GM19099 (cell line): ENCODE data around the gene FOXN1.
A peak's percentile ranks its signal among the peaks of the same experiment; 100 is the strongest.

Source experiments
- POLR2A ChIP-seq: IDR thresholded peaks from 3 replicates; pipeline ENCODE4 v1.6.1; 2011; ENCODE audit warnings: low read depth; ENCODE audit not compliant: insufficient read length; ENCODE audit errors: extremely low read depth

The FOXN1 gene

DNA sequence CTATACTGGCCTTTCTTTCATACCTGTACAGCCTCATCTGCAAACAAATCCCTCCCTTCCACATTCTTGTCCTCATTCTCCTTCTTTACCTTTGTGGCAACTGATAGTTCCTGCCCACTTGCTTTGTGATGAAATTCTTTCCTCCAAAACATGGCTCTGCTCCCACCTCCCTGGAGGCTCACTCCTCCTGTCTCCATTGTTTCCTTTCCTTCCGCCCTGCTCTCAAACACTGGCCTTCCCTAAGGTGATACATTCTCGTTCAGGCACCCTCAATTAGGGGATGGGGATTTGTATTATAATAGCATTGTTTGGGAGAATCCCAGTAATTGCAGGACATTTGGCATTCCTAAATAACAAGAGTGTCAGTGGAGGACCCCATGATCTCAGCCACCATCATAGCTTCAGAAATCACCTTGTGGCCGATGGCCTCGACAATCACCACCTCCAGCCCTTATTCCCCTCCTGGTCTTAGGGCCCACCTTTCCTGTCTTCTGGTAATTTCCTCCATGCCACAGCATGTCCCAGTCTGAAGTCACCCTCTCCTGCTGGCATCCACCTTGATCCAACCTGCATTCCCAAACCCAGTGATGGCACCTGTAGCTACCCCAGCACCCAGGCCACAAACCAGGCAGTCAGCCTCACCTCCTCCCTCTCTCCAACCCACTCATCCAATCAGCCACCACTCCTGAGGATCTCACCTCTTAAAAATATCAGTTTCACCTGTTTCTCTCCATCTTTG lies 38.4 kb downstream of the FOXN1 start:
- no peak for TF ChIP-seq POLR2A

DNA sequence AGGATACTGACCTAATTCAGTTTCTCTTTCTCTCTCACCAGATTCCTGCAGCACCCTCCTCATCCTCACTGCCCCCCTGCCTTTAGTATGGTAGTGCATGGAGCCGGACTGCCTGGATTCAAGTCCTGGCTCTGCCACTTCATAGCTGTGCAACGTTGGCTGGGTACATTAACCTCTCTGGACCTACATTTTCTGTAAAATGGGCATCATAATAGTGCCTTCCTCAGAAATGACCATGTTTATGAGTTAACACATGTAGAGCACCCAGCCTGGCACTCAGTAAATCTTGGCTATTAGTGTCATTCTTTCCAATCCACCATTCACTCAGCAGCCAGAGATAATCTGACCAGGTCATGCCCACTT lies 39.0 kb downstream of the FOXN1 start:
- no peak for TF ChIP-seq POLR2A

DNA sequence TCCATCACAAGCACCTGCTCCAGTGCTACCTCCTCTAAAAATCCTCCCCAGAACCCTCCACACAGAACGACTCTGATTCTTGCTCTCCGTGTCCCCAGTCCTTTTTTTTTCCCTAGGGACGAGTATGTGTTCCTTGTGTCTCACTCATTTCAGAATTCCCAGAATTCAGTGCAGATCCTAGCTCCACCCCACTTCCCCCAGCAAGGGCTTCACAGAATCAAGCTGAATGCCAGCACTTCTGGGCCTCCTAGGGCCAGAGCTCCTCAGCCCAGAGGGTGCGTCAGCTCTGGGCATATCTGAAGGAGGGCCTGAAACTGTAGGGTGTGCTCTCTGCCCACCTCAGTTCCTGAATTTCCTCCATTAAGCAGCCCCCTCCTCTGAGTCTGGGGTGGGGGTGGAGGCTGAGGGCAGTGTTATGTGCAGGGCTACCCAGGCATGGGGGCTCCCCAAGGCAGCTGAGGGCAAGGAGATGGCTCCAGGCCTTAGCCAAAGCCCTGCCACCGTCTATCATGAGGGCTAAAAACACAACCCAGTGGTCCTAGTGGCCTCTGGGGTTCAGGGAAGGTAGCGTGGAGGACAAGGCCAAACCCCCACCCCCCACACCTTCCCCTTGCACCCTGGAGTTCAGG lies 39.8 kb downstream of the FOXN1 start:
- no peak for TF ChIP-seq POLR2A

- TF ChIP-seq POLR2A = no peak
Observed at GRCh38 chr17:28547096-28547622, 41.0 kb downstream of the FOXN1 start.

DNA sequence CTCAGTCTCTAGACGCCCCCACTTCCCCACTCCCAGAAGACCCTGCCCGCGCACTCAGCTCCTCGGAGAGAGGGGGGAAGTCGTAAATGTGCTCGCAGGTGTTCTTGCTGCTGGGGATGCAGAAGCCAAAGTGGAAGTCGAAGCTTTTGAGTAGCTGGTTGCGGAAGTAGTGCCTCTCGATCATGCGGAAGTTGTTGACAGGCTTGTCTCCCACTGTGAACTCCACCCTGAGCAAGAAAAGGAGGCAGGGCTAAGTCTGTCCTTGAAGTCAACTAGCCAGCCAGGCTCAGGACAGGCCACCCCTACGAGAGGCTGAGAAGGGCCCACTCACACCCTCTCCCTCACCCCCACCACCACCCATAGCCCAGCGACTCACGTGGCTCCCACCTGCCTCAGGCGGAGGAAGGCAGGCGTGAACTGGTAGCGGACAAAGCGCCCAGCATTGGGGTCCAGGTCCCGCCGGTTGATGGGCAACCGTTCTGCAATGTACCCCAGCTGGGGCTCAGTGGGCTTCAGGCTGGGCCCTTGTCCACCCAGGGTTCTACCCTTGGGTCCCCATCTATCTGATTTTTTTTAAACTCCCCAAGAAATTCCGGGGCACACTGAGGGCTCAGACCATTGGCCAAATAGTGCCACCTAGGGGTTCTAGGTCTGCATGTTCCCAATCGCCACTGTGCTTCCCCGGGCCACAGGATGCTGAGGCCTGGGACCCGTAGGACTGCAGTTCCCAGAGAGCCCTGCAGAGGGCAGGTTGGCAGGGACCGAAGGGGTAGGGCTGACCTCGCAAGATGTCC lies 41.7 kb downstream of the FOXN1 start:
- TF ChIP-seq POLR2A = peak; percentile 22

GRCh38 chr17:28548417-28549130 lies 42.4 kb downstream of the FOXN1 start:
- no peak for TF ChIP-seq POLR2A

DNA sequence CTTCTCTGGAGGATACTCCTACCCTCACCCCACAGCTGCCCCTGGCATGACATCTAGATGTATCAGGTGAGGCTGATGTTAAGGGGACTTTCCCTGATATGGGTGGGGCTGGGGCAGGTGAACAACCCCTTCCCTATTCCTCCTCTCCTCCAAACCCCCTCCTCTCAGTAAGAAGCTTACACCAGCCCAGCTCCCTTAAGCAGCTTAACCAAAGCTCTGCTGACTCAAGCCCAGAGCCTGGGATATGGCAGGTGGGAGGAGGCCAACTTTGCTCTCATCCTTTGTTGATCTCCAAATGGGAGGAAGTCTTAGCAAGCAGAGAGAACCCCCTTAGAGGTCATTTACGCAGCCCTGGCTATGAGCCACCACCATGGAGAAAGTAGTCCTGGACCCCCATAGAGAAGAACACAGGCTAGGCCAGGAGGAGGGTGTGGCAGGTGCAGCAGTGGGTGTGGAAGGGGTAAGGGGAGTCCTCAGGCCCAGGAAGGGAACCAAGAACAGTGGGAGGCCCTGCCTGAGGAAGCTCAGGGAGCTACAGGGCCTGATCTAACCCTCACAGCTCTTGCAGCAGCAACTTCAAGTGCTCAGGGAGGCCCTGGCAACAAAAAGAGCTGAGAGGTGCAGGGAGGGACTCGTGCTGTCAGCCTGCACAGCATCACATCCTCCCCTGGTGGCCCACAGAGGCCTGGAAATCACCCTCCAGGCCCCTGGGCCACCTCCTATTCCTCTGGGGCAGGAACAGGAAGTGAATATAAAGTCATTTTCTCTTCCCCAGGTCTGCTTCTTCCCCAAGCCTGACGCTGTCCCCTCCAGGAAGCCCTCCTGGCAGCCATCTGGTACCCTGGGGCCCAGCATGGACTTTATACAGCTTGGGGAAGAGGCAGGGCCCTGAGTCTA lies 43.3 kb downstream of the FOXN1 start:
- peak; percentile 44 for TF ChIP-seq POLR2A

DNA sequence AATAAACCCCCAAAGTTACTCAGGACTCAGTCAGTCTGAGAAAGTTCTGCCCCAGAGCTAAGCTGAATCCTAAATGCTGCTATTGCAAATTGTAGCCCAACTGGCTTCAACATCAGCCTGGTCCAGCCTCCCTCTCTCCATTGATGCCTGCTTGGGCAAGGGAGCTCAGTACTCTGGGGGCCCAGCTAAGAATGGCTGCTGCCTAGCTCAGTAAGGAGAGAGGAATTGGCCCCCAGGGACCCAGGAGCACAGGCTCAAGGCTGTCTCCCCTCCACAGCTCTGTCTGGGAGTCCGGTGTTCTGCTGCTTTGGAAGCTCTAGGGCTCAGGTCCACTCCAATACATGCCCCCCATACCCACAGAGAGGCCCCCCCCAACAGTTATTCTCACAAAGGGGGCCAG lies 44.7 kb downstream of the FOXN1 start:
- TF ChIP-seq POLR2A = no peak

DNA sequence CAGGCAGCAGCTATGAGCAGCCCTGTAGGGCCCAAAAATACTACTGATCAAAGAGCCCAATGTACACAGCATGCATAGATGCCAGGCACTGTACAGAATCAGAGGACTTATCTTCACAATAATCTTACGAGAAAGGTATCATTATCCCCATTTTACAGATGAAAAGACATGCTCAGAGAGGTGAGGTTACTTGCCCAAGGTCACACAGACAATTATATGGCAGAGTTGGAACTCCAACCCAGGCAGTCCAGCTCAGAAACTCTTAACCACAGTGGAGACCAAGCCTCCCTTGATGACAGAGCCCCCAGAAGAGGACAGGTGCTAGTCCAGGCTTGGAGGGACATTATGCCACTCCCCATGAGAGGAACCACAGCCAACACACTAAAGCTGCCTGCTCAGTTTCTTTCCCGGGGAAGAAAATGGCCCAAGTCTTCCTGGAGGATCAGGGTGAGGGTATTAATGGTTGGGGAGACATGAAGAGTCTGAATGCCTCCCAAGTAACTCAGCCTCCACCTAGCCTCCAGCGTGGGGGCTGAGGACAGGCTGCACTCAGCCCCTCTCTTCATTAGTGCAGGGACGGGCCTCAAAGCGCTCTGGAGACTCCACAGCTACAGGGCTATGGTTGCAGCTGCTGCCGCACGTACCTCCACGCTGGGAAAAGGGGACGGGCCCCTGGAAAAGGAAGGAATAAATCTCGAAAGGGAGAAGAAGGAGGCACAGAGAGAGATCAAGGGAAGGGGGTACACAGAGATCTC lies 45.5 kb downstream of the FOXN1 start:
- no peak for TF ChIP-seq POLR2A

DNA sequence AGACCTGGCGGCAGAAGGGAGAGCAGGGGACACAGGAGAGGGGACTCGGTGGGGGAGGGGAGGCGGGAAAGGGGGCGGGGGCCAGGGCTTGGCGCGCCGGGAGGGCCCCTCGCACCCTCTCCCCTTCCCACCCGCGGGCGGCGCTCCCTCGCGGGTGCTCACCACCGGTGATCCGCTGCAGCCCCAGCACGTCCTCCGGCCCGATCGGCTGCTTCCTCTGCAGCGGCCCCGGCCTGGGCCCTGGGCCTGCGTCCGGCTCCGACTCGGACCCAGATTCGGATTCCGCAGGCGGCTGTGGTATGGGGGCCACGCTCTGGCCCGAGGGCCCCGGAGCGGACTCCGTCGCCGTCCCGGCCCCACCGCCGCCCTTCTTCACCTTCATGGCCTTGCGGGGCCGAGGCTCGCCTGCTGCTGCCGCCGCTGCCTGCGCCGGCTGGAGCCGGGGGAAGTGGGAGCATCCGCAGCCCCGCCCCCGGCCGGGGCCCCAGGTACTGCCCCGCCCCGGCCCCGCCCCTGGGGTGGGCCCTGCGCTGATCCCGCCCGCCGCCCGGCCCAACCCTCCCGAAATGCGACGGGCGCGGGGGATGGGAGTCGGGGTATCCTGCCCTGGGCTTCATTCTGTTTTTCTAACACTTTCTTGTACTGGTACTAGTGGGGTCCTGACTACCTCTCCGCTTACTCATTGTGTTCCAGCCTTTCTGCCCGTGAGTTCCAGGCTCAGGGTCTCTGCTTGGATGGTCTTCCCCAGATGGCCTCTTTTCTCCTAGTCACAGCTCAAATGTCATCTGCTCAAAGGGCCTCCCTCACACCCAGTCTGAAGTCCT lies 46.2 kb downstream of the FOXN1 start, which contains the start of gene UNC119:
TSS of gene UNC119 (minus strand) at position 449 of the 824 bp plus-strand sequence. CDS start at position 382, 67 bp downstream.
- TF ChIP-seq POLR2A = peak; percentile 85

DNA sequence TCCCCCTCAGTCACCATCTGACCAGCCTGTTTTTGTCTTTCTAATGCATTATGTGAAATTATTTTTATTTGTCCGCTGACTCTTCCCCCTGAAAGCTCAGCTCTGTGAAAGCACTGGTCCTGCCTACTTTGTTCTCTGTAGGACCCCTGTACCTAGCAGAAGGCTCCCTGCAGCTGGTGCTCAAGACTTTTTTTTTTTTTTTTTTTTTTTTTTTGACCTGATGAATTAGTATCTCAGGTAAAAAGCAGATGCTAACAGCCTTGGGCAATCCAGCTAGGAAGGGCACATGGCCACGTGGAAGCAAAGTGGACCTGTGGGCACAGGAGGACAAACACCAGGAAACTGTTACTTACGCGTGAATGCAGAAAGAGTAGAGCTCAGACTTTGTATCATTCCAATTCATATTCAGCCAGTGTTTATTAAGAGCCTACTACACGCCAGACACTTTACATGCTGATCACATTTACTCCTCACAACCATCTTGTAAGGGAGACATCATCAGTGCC lies 46.9 kb downstream of the FOXN1 start:
- no peak for TF ChIP-seq POLR2A

GRCh38 chr17:28554565-28554964 lies 48.4 kb downstream of the FOXN1 start:
- TF ChIP-seq POLR2A = no peak
